GM12874 (cell line): ENCODE measurements around the gene CLIC6.

ENCODE experiments used
- TF ChIP-seq, protein P1 (sequence below): IDR thresholded peaks from 2 replicates; pipeline ENCODE4 v1.5.1; 2011; ENCODE audit warnings: low read depth, mild to moderate bottlenecking, control low read depth, low read length, moderate library complexity; ENCODE audit not compliant: insufficient read depth

Gene CLIC6

DNA sequence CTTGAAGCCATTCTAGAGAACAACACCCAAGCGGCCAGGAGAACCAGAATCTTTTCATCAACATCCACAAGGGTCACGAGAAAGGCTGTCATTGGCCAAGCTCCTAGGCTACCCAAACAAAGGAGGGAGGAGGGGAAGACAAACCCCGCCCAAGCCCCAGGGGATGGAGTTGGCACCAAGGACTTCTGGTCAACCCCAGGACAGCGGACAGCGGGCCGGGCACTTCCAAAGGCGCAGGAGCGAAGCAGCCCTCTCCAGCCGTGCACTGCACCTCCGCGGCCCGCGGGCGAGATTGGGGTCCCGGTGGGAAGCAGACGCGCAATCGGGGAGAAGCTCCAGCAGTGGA, at the start of gene CLIC6:
TSS of gene CLIC6 (plus strand) at position 192 of the 346 bp plus-strand sequence. CDS start 395 bp downstream, outside the sequence.
- TF ChIP-seq, protein P1, sequence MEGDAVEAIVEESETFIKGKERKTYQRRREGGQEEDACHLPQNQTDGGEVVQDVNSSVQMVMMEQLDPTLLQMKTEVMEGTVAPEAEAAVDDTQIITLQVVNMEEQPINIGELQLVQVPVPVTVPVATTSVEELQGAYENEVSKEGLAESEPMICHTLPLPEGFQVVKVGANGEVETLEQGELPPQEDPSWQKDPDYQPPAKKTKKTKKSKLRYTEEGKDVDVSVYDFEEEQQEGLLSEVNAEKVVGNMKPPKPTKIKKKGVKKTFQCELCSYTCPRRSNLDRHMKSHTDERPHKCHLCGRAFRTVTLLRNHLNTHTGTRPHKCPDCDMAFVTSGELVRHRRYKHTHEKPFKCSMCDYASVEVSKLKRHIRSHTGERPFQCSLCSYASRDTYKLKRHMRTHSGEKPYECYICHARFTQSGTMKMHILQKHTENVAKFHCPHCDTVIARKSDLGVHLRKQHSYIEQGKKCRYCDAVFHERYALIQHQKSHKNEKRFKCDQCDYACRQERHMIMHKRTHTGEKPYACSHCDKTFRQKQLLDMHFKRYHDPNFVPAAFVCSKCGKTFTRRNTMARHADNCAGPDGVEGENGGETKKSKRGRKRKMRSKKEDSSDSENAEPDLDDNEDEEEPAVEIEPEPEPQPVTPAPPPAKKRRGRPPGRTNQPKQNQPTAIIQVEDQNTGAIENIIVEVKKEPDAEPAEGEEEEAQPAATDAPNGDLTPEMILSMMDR = no peak

DNA sequence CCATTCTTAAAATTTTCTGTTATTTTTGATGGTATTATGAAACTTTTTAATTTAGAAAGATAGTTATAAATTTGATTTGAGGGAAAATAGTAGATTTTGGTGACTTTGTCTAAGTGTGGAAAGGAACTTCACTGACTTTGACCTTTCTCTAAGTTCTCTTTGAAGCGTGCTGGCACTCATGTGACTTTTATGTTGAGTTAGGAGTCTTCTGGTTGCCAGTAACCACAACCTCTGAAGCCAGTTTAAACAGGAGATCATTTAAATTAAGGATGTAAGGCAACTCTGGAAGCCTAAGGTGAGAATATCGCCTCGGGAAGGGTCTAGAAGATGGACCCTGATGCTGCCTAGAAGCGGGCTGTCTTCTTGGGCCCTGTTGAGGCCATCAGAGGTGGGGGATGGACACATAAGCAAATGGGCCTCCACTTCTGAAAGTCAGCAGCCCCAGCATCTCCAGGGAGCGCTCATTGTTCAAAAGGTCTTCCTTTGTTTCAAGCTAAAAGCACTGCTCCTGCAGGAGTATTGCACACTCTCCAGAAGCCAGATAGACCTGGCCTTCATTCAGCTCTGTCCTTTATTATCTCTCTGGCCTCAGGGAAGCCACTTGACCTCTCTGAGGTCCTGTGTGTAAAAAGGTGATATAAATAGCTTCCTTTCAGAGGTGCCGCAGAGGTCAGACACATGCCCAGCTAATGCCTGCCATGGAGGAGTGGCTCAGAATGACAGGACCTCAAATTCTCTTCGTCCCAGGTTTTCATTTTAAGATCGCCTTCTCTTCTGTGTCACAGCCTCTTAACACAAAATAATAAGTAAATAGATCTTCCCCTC, 48.7 kb upstream of the CLIC6 start:
- TF ChIP-seq, protein P1 = no peak

- TF ChIP-seq, protein P1 = no peak
These were observed 47.1 kb upstream of the CLIC6 start for GRCh38 chr21:34621434-34622350.

- TF ChIP-seq, protein P1 = no peak
These were observed 45.3 kb upstream of the CLIC6 start for GRCh38 chr21:34623516-34623915.

- TF ChIP-seq, protein P1 = no peak
These were observed 43.7 kb upstream of the CLIC6 start for GRCh38 chr21:34625030-34625593.

- TF ChIP-seq, protein P1 = no peak
These were observed 42.7 kb upstream of the CLIC6 start for GRCh38 chr21:34626131-34626530.
